Left lung (tissue), 10 donors: Measurements from ENCODE around the gene ARHGAP26. TPM values are rescaled to one million over a fixed set of nuclear protein-coding genes. Genes with fewer than 3 reads are reported as not detected.
A peak's percentile ranks its signal among the peaks of the same experiment; 100 is the strongest.

Experiments used
- ATAC-seq: fragments of 200-7000 bp; cut with Tn5 transposase; one replicate; pipeline ENCODE4 v1.9.1; 2020; ENCODE audit warnings: moderate library complexity
- DNase-seq, 4 donors: peaks; one replicate each; pipeline ENCODE4 v3.0.0-alpha.2; 2013 to 2020
- H3K27ac ChIP-seq, 2 donors: fragments of 200-600 bp; sonication (generic) in 1 of 2; one replicate each; pipeline versions ENCODE4 v1.5.0 to v1.8.0; 2020 to 2021
- H3K27me3 ChIP-seq, 2 donors: fragments of 200-600 bp; sonication (generic) in 1 of 2; one replicate each; pipeline versions ENCODE4 v1.5.0 to v1.8.0; 2020 to 2021
- H3K36me3 ChIP-seq, 2 donors: fragments of 200-600 bp; sonication (generic) in 1 of 2; one replicate each; pipeline versions ENCODE4 v1.5.0 to v1.8.0; 2020 to 2021
- H3K4me1 ChIP-seq, 2 donors: fragments of 200-600 bp; one replicate each; pipeline ENCODE4 v1.8.0; 2021
- H3K4me3 ChIP-seq, 2 donors: fragments of 200-600 bp; sonication (generic) in 1 of 2; one replicate each; pipeline versions ENCODE4 v1.5.0 to v1.8.0; 2020 to 2021; ENCODE audit warnings: mild to moderate bottlenecking in 1 of 2
- H3K9me3 ChIP-seq, 2 donors: fragments of 200-600 bp; sonication (generic) in 1 of 2; one replicate each; pipeline versions ENCODE4 v1.5.0 to v1.8.0; 2020 to 2021
- intact Hi-C, 2 donors: fragments of 100-400 bp; cut with DNase I; formaldehyde crosslinking; loops; one replicate each; pipeline versions ENCODE4 v1.11.2 to v1.14.2; 2022
- polyA plus RNA-seq, 6 donors: library from polyadenylated mRNA; unstranded; fragments of 120-200 nt; gene quantifications; one replicate each; pipeline ENCODE4 v1.2.1, GENCODE V29; 2013; ENCODE audit not compliant: insufficient read length in 6 of 6
- total RNA-seq, 2 donors: library from RNA; stranded (reverse); fragmentation: NEBNext Ultra II Directional; extraction: Animal tissue kit (Norgen Biotek cat#: 25700); gene quantifications; one replicate each; pipeline ENCODE4 v1.2.1, GENCODE V29; 2021
- TF ChIP-seq, protein P1 (sequence below), 2 donors: fragments of 200-600 bp; sonication (generic) in 1 of 2; IDR thresholded peaks; one replicate each; pipeline versions ENCODE4 v1.5.0 to v1.8.0; 2021; ENCODE audit warnings: antibody characterized with exemption in 2 of 2
- donor health status: DM: no; HTN: yes; CAD: no.
- donor health status: DM: no; HTN: no; CAD: no.

The ARHGAP26 gene
- total and polyA plus RNA-seq, 8 donors = 13.9 to 61.9 (median 14.9) TPM

GRCh38 chr5:142970440-142971030, 200.4 kb downstream of the ARHGAP26 start:
- peaks cover 0 to 30% of the 10 kb centered on the region in 2 donors for H3K4me1 ChIP-seq
- no peaks in the 10 kb centered on the region for H3K27me3 ChIP-seq
- no peak overlapping the region for H3K4me3 ChIP-seq
- no peaks in the 10 kb centered on the region for H3K9me3 ChIP-seq
- TF ChIP-seq, protein P1, sequence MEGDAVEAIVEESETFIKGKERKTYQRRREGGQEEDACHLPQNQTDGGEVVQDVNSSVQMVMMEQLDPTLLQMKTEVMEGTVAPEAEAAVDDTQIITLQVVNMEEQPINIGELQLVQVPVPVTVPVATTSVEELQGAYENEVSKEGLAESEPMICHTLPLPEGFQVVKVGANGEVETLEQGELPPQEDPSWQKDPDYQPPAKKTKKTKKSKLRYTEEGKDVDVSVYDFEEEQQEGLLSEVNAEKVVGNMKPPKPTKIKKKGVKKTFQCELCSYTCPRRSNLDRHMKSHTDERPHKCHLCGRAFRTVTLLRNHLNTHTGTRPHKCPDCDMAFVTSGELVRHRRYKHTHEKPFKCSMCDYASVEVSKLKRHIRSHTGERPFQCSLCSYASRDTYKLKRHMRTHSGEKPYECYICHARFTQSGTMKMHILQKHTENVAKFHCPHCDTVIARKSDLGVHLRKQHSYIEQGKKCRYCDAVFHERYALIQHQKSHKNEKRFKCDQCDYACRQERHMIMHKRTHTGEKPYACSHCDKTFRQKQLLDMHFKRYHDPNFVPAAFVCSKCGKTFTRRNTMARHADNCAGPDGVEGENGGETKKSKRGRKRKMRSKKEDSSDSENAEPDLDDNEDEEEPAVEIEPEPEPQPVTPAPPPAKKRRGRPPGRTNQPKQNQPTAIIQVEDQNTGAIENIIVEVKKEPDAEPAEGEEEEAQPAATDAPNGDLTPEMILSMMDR (IDR thresholded peaks at IDR 0.05) = no peak
- intact Hi-C loops = no loop called here
- DNase-seq = no peak
- no peaks in the 10 kb centered on the region for H3K36me3 ChIP-seq
- H3K27ac ChIP-seq = peak overlapping the region in 1 of 2 donors; percentile 19
- no peak for ATAC-seq

DNA sequence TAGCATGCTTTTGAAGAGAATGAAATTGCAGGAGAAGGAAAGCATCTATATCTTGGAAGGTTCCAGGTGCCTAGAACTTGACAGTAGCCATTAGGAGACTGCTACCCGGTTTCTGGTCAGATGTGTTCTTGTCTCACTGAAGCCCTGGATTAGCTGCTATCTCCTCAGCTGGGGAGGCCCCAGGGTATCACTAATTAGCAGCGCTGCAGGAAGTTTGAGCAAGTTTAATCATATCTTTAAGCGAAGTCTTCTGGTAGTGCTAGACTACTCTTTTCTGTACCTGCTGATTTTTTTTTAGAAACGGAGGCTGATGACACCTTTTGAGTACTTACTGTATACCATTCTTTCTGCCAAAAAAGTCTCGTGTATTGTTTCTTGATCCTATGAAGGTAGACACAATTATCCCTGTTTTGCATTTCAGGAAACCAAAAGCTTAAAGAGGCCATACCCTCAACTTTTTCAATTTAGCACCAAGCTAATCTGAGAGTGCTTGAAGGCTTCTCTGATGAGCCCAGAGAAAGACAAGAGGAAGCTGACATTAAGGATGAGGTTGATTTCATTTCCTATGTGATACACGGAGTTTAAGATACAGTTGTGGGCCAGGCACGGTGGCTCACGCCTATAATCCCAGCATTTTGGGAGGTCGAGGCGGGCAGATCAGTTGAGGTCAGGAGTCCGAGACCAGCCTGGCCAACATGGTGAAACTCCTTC, 201.3 kb downstream of the ARHGAP26 start:
- TF ChIP-seq, protein P1 (IDR thresholded peaks at IDR 0.05) = no peak
- no peak overlapping the region for H3K4me3 ChIP-seq
- H3K9me3 ChIP-seq = no peaks in the 10 kb centered on the region
- ATAC-seq (no peak), DNase-seq (no peak)
- H3K27me3 ChIP-seq = no peaks in the 10 kb centered on the region
- intact Hi-C loops = no loop called here
- no peak overlapping the region for H3K27ac ChIP-seq
- peaks cover 0 to 22% of the 10 kb centered on the region in 2 donors for H3K4me1 ChIP-seq
- no peaks in the 10 kb centered on the region for H3K36me3 ChIP-seq

DNA sequence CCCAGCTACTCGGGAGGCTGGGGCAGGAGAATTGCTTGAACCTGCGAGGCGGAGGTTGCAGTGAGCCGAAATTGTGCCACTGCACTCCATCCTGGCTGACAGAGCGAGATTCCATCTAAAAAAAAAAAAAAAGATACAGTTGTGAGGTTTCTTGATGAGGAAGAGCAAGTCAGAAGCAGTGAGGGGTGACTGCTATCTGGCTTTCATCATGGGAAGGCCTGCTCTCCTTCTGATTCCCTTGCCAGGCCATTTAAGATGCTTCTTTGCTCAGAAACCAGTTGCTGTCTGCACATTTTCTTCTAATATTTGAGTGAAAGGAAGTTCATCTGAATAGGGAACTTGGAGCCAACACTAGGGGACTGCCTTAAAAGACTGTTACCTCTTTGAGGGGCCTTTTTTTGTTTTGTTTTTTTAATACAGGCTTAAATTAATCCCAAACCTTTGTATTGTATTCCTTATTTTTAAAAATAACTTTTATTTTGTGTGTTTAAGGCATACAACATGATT, 201.9 kb downstream of the ARHGAP26 start:
- TF ChIP-seq, protein P1 (IDR thresholded peaks at IDR 0.05) = no peak

GRCh38 chr5:142973932-142974331, 203.8 kb downstream of the ARHGAP26 start:
- DNase-seq (no peak), ATAC-seq (no peak)
- TF ChIP-seq, protein P1 (IDR thresholded peaks at IDR 0.05) = no peak

More for the DNA sequence above, 201.9 kb downstream of the ARHGAP26 start:
- ATAC-seq = no peak
- intact Hi-C loops = no loop called here
- Histone ChIP-seq H3K36me3 (no peaks in the 10 kb centered on the region), H3K4me1 (peaks cover 0 to 28% of the 10 kb centered on the region in 2 donors), H3K4me3 (no peak overlapping the region), H3K9me3 (no peaks in the 10 kb centered on the region), H3K27ac (no peak overlapping the region), H3K27me3 (no peaks in the 10 kb centered on the region)
- DNase-seq = no peak

GRCh38 chr5:142974409-142974808, 204.2 kb downstream of the ARHGAP26 start:
- peaks cover 0 to 51% of the 10 kb centered on the region in 2 donors for H3K4me1 ChIP-seq
- no peak overlapping the region for H3K4me3 ChIP-seq
- H3K27ac ChIP-seq = no peak overlapping the region
- DNase-seq = no peak
- H3K27me3 ChIP-seq = no peaks in the 10 kb centered on the region
- ATAC-seq = no peak
- H3K36me3 ChIP-seq = no peaks in the 10 kb centered on the region
- TF ChIP-seq, protein P1 (IDR thresholded peaks at IDR 0.05) = no peak
- intact Hi-C loops = no loop called here
- no peaks in the 10 kb centered on the region for H3K9me3 ChIP-seq

More at GRCh38 chr5:142973932-142974331, 203.8 kb downstream of the ARHGAP26 start:
- no peaks in the 10 kb centered on the region for H3K27me3 ChIP-seq
- H3K9me3 ChIP-seq = no peaks in the 10 kb centered on the region
- no peak overlapping the region for H3K4me3 ChIP-seq
- no peaks in the 10 kb centered on the region for H3K36me3 ChIP-seq
- intact Hi-C loops = no loop called here
- peaks cover 0 to 46% of the 10 kb centered on the region in 2 donors for H3K4me1 ChIP-seq
- peak overlapping the region in 1 of 2 donors; percentile 42 for H3K27ac ChIP-seq
